ENCODE data around the gene PEX3.

GRCh38 chr6:143443096-143443495 is 7.5 kb upstream of the PEX3 start:
- TF ChIP-seq CTCF (IDR thresholded peaks at IDR 0.05; ENCODE audit: low read length), result no peak
- TF ChIP-seq EZH2 (IDR thresholded peaks at IDR 0.05; ENCODE audit: borderline replicate concordance, low read length), result no peak

Data from OCI-LY1 (cell line).